WTC11 (cell line): ENCODE measurements around the gene POMT1. TPM values are rescaled to one million over a fixed set of nuclear protein-coding genes. Genes with fewer than 3 reads are reported as not detected.

Experiments used
- ATAC-seq: fragments of 200-7000 bp; cut with Tn5 transposase; 2 replicates; pipeline ENCODE4 v1.10.0; 2021; ENCODE audit warnings: mild to moderate bottlenecking, moderate library complexity
- CTCF ChIA-PET: fragments of 300-600 bp; sonication (Branson Sonifier 250); formaldehyde crosslinking; loops from one replicate; lab custom pipeline; 2021; ENCODE audit warnings: antibody characterized with exemption; lab: Charles Lee
- POLR2A ChIA-PET: fragments of 350-600 bp; sonication (Branson Sonifier 250); formaldehyde crosslinking; loops from one replicate; lab custom pipeline; 2021; ENCODE audit warnings: antibody characterized with exemption; lab: Charles Lee
- DNase-seq: peaks from one replicate; pipeline ENCODE4 v3.0.0; 2021; ENCODE audit warnings: low spot score
- H3K27ac Mint-ChIP-seq: 2 replicates; pipeline ENCODE4 v1.8.0; 2021; ENCODE audit warnings: mixed read lengths
- H3K27me3 Mint-ChIP-seq: 2 replicates; pipeline ENCODE4 v1.8.0; 2021; ENCODE audit warnings: low read depth, mild to moderate bottlenecking, moderate library complexity, mixed read lengths
- H3K36me3 Mint-ChIP-seq: 2 replicates; pipeline ENCODE4 v1.8.0; 2021; ENCODE audit warnings: mixed read lengths
- H3K4me1 Mint-ChIP-seq: 2 replicates; pipeline ENCODE4 v1.8.0; 2022; ENCODE audit warnings: mixed read lengths
- H3K4me3 Mint-ChIP-seq: 2 replicates; pipeline ENCODE4 v1.8.0; 2021; ENCODE audit warnings: mild to moderate bottlenecking, moderate library complexity, mixed read lengths
- H3K9me3 Mint-ChIP-seq: 2 replicates; pipeline ENCODE4 v1.8.0; 2021; ENCODE audit warnings: mixed read lengths
- GABPB1 ChIP-seq: sonication (generic); formaldehyde crosslinking; IDR thresholded peaks from 2 replicates; pipeline ENCODE4 v1.8.1; 2023; ENCODE audit warnings: mild to moderate bottlenecking, missing genetic modification reagents
- GRHL2 ChIP-seq: fragments of 250-450 bp; sonication (Bioruptor Pico); IDR thresholded peaks from 2 replicates; pipeline ENCODE4 v1.8.0; 2022; ENCODE audit warnings: mild to moderate bottlenecking, moderate library complexity; ENCODE audit not compliant: insufficient replicate concordance, severe bottlenecking
- HMGA2 ChIP-seq: fragments of 250-450 bp; sonication (Bioruptor Pico); IDR thresholded peaks from 2 replicates; pipeline ENCODE4 v1.4.0; 2021; ENCODE audit warnings: mild to moderate bottlenecking, moderate library complexity
- OVOL2 ChIP-seq: fragments of 250-450 bp; sonication (Bioruptor Pico); IDR thresholded peaks from 2 replicates; pipeline ENCODE4 v1.9.0; 2021; ENCODE audit warnings: mild to moderate bottlenecking, borderline replicate concordance
- RORB ChIP-seq: fragments of 250-450 bp; sonication (Bioruptor Pico); IDR thresholded peaks from 2 replicates; pipeline ENCODE4 v1.9.0; 2021; ENCODE audit warnings: mild to moderate bottlenecking
- TP53 ChIP-seq: sonication (generic); formaldehyde crosslinking; IDR thresholded peaks from 2 replicates; pipeline ENCODE4 v1.8.1; 2023; ENCODE audit warnings: mild to moderate bottlenecking, missing genetic modification reagents
- total RNA-seq: library from RNA; stranded (reverse); gene quantifications from 3 replicates; pipeline ENCODE4 v1.2.3, GENCODE V29; 2021
- TF ChIP-seq, protein P1 (sequence below): fragments of 250-450 bp; sonication (Bioruptor Pico); IDR thresholded peaks from 2 replicates; pipeline ENCODE4 v1.9.0; 2021; ENCODE audit warnings: mild to moderate bottlenecking, borderline replicate concordance
- TF ChIP-seq, protein P2 (sequence below): fragments of 250-450 bp; sonication (Bioruptor Pico); conservative IDR thresholded peaks from 2 replicates; pipeline ENCODE4 v1.9.0; 2021; ENCODE audit warnings: mild to moderate bottlenecking
- TF ChIP-seq, protein P3 (sequence below): fragments of 200-600 bp; IDR thresholded peaks from 2 replicates; pipeline ENCODE4 v1.8.0; 2022; ENCODE audit warnings: antibody characterized with exemption
- TF ChIP-seq, protein P4 (sequence below): sonication (generic); formaldehyde crosslinking; IDR thresholded peaks from 2 replicates; pipeline ENCODE4 v1.8.0; 2022; ENCODE audit warnings: mild to moderate bottlenecking, missing genetic modification reagents
- TF ChIP-seq, protein P5 (sequence below): sonication (generic); formaldehyde crosslinking; IDR thresholded peaks from 2 replicates; pipeline ENCODE4 v1.8.0; 2023; ENCODE audit warnings: missing genetic modification reagents
- TF ChIP-seq, protein P6 (sequence below): fragments of 250-450 bp; sonication (Bioruptor Pico); IDR thresholded peaks from 2 replicates; pipeline ENCODE4 v1.9.0; 2021; ENCODE audit warnings: mild to moderate bottlenecking
- TF ChIP-seq, protein P7 (sequence below): fragments of 250-450 bp; sonication (Bioruptor Pico); IDR thresholded peaks from 2 replicates; pipeline ENCODE4 v2.1.2; 2022; ENCODE audit warnings: mild to moderate bottlenecking, moderate library complexity

Gene POMT1
- total RNA-seq, 1 experiment from 2014 or later = 36.2 TPM

DNA sequence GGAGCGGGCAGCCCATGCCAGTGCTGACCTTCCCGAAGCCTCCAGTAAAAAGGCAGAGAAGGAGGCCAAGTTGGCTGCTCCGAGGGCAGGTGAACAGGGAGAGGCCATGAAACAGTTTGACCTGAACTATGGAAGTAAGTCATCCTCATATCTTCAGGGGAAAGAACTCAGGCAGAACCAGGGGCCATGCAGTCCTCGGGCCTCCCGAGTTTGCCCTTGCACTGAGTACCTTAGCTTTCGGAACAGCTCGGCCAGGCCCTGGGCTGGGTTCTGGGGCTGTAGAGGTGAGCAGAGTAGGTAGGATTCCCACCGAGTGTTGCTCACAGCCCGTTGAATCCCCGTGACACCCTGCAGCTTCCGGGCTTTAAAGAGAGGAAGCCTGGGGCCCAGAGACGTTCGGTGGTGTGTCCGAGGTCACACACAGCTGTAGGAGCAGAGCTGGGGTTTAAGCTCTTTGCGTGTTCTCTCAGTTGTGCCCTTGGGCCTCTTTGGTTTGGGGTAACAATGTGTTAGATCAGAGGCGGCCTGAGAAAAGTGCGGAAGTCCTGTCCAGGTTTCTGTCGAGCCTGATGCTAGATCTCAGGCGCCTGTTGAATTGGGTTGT lies 24.8 kb upstream of the POMT1 start (continued):
- TF ChIP-seq, protein P1, sequence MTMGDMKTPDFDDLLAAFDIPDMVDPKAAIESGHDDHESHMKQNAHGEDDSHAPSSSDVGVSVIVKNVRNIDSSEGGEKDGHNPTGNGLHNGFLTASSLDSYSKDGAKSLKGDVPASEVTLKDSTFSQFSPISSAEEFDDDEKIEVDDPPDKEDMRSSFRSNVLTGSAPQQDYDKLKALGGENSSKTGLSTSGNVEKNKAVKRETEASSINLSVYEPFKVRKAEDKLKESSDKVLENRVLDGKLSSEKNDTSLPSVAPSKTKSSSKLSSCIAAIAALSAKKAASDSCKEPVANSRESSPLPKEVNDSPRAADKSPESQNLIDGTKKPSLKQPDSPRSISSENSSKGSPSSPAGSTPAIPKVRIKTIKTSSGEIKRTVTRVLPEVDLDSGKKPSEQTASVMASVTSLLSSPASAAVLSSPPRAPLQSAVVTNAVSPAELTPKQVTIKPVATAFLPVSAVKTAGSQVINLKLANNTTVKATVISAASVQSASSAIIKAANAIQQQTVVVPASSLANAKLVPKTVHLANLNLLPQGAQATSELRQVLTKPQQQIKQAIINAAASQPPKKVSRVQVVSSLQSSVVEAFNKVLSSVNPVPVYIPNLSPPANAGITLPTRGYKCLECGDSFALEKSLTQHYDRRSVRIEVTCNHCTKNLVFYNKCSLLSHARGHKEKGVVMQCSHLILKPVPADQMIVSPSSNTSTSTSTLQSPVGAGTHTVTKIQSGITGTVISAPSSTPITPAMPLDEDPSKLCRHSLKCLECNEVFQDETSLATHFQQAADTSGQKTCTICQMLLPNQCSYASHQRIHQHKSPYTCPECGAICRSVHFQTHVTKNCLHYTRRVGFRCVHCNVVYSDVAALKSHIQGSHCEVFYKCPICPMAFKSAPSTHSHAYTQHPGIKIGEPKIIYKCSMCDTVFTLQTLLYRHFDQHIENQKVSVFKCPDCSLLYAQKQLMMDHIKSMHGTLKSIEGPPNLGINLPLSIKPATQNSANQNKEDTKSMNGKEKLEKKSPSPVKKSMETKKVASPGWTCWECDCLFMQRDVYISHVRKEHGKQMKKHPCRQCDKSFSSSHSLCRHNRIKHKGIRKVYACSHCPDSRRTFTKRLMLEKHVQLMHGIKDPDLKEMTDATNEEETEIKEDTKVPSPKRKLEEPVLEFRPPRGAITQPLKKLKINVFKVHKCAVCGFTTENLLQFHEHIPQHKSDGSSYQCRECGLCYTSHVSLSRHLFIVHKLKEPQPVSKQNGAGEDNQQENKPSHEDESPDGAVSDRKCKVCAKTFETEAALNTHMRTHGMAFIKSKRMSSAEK (CRISPR knock-in tag) = no peak

DNA sequence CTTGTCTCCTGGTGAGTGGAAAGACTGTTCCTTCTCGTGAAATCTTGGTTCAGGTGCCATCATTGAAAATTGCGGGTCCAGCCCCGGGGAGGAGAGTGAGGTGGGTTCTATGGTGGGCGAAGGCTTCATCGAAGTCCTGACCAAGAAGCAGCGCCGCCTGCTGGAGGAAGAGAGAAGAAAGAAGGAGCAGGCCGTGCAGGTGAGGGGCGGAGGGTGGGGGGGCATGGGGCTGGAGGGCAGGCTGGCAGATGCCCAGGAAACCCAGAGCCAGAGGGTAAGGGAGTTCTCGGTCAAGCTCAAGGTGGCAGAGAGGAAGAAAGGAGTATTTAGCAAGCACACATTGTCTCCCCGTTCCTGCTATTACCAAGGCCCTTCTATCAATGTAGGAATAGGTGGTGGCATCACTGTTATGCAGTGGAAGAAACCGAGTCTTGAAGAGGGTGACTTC lies 24.3 kb upstream of the POMT1 start:
- peak overlapping the region; percentile 23 for H3K27ac Mint-ChIP-seq
- H3K27me3 Mint-ChIP-seq = no peaks in the 10 kb centered on the region; the same call in 1 of the 2 replicates
- H3K9me3 Mint-ChIP-seq = no peaks in the 10 kb centered on the region
- ATAC-seq (peak; percentile 80), DNase-seq (peak; percentile 83)
- CTCF ChIA-PET = interaction anchor here (0.7 to 1.1 kb wide), 8 partner anchors 11 to 129 kb away, joined by 3 to 7 read pairs (median 4); no protein-coding TSS in a partner anchor
- POLR2A ChIA-PET = no interaction called here
- TF ChIP-seq, protein P2, sequence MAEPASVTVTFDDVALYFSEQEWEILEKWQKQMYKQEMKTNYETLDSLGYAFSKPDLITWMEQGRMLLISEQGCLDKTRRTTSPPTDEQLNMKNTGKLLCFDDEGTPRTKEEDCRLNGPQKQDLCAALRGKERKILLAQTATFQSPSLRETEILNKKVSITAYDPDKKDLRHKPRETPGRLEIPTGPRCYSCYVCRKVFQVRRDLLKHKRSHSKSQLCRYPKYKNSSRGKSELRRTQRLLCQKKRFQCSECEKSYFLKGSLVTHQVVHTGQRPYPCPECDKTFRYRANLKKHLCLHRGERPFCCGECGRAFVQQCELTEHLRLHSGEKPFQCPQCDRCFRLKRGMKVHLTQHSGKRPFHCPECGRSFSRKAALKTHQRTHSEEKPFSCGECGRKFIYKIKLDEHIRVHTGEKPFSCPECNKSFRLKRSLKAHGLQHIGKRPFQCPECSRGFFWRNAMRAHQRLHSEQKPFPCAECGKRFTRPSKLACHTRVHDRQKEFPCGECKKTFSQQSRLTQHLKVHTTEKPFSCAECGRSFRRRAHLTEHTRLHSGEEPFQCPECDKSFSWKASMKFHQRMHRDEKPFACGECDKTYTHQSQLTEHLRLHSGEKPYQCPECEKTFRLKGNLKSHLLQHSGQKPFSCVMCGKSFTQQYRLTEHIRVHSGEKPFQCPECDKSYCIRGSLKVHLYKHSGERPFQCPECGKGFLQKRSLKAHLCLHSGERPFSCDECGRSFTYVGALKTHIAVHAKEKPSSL (CRISPR knock-in tag) = no peak
- no peak for TF ChIP-seq GABPB1 (CRISPR knock-in tag)
- TF ChIP-seq, protein P3, sequence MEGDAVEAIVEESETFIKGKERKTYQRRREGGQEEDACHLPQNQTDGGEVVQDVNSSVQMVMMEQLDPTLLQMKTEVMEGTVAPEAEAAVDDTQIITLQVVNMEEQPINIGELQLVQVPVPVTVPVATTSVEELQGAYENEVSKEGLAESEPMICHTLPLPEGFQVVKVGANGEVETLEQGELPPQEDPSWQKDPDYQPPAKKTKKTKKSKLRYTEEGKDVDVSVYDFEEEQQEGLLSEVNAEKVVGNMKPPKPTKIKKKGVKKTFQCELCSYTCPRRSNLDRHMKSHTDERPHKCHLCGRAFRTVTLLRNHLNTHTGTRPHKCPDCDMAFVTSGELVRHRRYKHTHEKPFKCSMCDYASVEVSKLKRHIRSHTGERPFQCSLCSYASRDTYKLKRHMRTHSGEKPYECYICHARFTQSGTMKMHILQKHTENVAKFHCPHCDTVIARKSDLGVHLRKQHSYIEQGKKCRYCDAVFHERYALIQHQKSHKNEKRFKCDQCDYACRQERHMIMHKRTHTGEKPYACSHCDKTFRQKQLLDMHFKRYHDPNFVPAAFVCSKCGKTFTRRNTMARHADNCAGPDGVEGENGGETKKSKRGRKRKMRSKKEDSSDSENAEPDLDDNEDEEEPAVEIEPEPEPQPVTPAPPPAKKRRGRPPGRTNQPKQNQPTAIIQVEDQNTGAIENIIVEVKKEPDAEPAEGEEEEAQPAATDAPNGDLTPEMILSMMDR = peak; percentile 72
- TF ChIP-seq TP53 (CRISPR knock-in tag) = no peak
- H3K36me3 Mint-ChIP-seq = peaks cover 82% of the 10 kb centered on the region
- no peak overlapping the region for H3K4me3 Mint-ChIP-seq
- no peaks in the 10 kb centered on the region for H3K4me1 Mint-ChIP-seq

DNA sequence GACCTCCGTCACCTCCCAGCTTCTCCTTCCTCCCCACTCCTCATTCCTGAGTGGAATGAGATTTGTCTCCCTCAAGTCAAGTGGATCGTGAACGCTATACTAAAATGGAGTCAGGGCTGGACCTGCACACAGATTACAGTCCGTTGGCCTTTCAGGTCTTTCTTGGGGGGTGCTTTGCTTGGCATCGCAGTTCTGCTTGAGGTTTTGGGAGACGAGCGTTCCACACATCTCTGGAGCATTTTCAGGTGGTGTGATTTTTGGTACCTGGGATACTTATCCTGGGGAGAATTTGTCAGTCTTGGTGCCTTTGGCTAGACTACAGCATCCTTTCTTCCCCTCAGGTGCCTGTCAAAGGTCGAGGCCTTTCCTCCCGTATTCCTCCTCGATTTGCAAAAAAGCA lies 23.8 kb upstream of the POMT1 start:
- no peak for DNase-seq
- POLR2A ChIA-PET = no interaction called here
- H3K27ac Mint-ChIP-seq = peak overlapping the region; percentile 36; the same call in 1 of the 2 replicates
- H3K9me3 Mint-ChIP-seq = no peaks in the 10 kb centered on the region
- no peaks in the 10 kb centered on the region for H3K4me1 Mint-ChIP-seq
- CTCF ChIA-PET = interaction anchor here (1.3 kb wide), 1 partner anchor 25 kb away, joined by 3 read pairs; no protein-coding TSS in a partner anchor
- peaks cover 82% of the 10 kb centered on the region for H3K36me3 Mint-ChIP-seq
- no peak for TF ChIP-seq HMGA2
- TF ChIP-seq, protein P4, sequence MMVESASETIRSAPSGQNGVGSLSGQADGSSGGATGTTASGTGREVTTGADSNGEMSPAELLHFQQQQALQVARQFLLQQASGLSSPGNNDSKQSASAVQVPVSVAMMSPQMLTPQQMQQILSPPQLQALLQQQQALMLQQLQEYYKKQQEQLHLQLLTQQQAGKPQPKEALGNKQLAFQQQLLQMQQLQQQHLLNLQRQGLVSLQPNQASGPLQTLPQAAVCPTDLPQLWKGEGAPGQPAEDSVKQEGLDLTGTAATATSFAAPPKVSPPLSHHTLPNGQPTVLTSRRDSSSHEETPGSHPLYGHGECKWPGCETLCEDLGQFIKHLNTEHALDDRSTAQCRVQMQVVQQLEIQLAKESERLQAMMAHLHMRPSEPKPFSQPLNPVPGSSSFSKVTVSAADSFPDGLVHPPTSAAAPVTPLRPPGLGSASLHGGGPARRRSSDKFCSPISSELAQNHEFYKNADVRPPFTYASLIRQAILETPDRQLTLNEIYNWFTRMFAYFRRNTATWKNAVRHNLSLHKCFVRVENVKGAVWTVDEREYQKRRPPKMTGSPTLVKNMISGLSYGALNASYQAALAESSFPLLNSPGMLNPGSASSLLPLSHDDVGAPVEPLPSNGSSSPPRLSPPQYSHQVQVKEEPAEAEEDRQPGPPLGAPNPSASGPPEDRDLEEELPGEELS (CRISPR knock-in tag) = no peak
- TF ChIP-seq, protein P5, sequence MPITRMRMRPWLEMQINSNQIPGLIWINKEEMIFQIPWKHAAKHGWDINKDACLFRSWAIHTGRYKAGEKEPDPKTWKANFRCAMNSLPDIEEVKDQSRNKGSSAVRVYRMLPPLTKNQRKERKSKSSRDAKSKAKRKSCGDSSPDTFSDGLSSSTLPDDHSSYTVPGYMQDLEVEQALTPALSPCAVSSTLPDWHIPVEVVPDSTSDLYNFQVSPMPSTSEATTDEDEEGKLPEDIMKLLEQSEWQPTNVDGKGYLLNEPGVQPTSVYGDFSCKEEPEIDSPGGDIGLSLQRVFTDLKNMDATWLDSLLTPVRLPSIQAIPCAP (CRISPR knock-in tag) = no peak
- TF ChIP-seq OVOL2 = no peak
- TF ChIP-seq RORB (CRISPR knock-in tag) = no peak
- no peak for TF ChIP-seq TP53 (CRISPR knock-in tag)
- TF ChIP-seq, protein P6, sequence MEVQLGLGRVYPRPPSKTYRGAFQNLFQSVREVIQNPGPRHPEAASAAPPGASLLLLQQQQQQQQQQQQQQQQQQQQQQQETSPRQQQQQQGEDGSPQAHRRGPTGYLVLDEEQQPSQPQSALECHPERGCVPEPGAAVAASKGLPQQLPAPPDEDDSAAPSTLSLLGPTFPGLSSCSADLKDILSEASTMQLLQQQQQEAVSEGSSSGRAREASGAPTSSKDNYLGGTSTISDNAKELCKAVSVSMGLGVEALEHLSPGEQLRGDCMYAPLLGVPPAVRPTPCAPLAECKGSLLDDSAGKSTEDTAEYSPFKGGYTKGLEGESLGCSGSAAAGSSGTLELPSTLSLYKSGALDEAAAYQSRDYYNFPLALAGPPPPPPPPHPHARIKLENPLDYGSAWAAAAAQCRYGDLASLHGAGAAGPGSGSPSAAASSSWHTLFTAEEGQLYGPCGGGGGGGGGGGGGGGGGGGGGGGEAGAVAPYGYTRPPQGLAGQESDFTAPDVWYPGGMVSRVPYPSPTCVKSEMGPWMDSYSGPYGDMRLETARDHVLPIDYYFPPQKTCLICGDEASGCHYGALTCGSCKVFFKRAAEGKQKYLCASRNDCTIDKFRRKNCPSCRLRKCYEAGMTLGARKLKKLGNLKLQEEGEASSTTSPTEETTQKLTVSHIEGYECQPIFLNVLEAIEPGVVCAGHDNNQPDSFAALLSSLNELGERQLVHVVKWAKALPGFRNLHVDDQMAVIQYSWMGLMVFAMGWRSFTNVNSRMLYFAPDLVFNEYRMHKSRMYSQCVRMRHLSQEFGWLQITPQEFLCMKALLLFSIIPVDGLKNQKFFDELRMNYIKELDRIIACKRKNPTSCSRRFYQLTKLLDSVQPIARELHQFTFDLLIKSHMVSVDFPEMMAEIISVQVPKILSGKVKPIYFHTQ (CRISPR knock-in tag) = no peak
- TF ChIP-seq, protein P7, sequence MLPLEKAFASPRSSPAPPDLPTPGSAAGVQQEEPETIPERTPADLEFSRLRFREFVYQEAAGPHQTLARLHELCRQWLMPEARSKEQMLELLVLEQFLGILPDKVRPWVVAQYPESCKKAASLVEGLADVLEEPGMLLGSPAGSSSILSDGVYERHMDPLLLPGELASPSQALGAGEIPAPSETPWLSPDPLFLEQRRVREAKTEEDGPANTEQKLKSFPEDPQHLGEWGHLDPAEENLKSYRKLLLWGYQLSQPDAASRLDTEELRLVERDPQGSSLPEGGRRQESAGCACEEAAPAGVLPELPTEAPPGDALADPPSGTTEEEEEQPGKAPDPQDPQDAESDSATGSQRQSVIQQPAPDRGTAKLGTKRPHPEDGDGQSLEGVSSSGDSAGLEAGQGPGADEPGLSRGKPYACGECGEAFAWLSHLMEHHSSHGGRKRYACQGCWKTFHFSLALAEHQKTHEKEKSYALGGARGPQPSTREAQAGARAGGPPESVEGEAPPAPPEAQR (CRISPR knock-in tag) = no peak
- TF ChIP-seq GRHL2 (CRISPR knock-in tag) = no peak
- no peaks in the 10 kb centered on the region; the same call in 1 of the 2 replicates for H3K27me3 Mint-ChIP-seq
- H3K4me3 Mint-ChIP-seq = no peak overlapping the region
- no peak for ATAC-seq
